Measurements from ENCODE around the gene AKT3.
A peak's percentile ranks its signal among the peaks of the same experiment; 100 is the strongest.

The AKT3 gene

DNA sequence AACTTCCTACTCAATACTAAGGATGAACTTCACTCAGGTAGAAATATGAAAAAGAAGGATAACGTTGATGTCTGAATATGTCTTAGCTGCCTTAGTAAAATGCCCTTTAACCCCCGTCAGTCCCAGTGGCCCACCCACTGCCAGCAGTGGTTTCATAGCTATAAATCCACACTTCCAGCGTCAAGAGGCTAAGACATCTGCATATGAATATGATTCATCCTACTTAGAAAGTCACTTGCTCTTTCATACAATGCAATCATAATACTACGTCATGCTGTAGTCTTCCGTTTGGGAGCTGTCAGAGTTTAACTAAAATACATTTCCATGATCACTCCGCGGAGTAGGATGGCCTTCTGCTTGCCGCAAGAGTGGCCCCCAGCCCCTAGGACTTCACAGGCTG lies 346.9 kb downstream of the AKT3 start:
- DNase-seq, result no peak

DNA sequence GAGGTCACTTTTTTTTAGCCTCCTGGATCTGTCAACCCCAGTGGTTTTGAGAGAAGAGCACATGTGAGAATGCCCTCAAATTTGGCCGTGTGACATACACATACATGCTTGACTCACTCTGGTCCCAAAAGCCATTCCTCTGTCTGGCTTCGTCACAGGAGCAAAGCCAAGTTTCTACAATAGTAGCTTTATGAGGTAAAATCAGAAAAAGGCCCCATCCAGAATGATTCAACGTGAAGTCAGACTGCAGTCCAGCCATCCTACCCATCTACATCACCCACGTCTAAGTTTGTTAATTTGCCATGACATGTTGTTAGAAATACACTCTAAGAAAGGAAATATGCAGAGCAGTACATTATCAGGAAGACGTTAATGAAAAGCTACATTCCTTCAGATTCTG lies 349.0 kb downstream of the AKT3 start:
- peak in 1 of 2 donors; percentile 20 for DNase-seq

DNA sequence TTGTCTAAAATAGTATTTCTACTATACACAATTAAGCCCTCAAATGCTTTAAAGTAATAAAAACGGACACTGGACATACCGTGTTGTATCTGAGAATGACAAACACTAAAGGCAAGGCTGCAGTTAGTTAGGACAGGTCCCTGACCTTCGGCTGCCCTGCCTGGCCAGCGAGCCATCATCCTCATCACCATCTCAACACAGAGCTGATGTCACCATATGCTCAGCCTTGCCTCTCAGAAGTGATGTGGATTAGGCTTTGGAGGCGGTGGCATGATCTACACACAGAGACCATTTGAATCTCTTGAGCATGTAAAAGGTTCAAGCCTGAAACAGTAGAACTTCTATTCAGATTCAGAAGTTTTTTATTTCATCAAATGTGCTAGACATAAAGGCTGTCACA lies 349.5 kb downstream of the AKT3 start:
- DNase-seq, result no peak

DNA sequence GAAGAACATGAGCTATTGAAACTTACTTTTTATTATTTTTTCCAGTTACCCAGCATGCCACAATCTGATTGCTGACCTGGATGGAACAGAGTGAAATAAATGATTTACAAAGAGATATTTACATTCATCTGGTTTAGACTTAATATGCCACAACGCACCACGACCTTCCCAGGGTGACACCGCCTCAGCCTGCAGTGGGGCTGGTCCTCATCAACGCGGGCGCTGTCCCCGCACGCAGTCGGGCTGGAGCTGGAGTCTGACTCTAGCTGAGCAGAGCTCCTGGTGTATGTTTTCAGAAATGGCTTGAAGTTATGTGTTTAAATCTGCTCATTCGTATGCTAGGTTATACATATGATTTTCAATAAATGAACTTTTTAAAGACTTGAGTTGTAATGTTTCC lies 350.3 kb downstream of the AKT3 start:
- DNase-seq, result no peak

DNA sequence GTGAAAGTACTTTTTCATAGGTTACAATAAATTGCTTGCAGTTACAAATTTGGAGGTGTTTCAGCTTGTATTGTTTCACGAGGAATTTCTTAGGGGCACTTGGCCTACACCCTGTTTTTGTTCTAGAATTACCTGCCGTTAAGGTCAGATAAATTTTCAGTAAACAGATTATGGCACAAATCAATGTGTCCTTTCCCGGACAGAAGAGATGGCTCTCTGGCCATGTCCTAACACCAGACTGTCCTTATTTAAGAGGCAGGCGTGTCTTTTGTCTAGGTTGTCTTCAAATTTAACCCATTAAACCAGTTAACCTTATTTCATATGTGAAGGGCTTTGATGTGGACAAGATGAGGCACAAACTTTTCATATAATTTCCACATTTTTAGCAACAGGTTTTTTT lies 350.8 kb downstream of the AKT3 start:
- no peak for DNase-seq

DNA sequence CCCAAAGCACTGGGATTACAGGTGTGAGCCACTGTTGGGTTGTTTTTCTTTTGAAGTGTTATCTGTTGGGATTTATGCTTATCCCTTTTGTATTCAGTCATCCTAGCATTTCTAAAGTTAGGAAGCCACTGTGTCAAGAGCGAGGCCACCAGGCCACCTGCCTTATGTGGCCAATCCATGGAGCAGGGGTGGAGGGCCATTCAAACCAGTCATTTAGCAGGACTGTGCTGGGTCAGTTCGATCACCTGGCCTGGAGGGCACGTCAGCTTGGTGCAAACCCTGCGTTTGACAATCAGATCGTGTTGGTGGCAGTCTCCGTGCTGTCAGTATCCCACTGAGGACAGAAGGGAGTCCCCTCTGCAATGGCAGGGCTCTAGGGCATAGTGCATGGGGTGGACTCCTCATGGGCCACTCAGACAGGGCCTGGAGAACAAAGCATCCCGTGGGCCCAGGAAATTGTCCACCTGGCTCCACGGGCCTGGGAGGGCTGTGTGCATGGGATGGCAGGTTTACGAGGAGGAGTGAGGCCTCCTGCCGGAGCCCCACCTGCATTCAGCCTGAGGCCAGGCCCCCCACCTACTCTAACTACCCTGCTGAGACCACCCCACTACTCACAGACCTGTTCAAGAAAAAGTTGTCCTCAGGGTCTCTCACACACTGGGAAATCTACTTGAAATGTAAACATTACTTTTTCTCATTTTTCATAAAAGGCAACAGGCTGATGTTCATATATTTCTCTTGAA lies 351.9 kb downstream of the AKT3 start:
- DNase-seq, result no peak

DNA sequence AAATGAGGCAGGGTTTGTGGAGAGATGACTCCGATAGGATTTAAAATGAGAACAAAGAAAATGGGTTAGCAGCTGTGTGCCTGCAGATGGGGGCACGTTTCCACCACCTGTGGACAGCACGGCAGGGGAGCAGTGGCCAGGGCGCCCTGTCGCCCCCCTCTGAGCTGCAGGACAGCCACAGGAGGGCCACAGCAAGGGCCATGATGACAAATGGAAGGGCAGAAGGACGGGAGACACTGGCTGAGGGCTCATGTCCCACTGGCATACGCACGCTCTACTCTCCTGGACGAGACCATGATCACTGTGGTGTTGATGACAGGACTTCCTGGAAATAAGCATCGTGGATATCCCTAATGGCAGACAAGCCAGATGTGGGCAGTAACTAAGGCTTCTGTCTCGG lies 353.2 kb downstream of the AKT3 start:
- no peak for DNase-seq

DNA sequence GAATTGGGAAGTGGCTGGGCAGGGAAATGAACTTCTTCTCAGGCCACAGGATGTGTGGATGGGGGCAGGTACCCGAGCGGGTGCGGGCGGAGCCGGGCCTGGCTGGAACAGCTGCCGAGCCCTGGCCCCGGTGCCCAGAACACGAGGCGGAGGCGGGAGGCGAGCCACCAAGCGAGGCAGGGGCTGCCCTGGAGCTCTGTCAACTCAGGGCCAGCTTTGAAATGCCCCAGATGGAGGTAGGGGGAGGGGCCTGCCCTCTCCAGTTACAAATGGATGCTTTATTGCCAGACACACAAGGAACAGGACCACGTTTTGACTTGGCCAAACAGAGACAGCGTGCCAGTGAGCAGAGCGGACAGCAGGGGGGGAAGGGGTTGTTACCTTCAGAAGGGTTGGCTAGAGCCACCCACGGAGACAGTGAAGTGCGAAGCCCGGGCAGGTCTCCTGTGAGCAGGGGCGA lies 353.8 kb downstream of the AKT3 start:
- DNase-seq, result peak; percentile 86 to 91

DNA sequence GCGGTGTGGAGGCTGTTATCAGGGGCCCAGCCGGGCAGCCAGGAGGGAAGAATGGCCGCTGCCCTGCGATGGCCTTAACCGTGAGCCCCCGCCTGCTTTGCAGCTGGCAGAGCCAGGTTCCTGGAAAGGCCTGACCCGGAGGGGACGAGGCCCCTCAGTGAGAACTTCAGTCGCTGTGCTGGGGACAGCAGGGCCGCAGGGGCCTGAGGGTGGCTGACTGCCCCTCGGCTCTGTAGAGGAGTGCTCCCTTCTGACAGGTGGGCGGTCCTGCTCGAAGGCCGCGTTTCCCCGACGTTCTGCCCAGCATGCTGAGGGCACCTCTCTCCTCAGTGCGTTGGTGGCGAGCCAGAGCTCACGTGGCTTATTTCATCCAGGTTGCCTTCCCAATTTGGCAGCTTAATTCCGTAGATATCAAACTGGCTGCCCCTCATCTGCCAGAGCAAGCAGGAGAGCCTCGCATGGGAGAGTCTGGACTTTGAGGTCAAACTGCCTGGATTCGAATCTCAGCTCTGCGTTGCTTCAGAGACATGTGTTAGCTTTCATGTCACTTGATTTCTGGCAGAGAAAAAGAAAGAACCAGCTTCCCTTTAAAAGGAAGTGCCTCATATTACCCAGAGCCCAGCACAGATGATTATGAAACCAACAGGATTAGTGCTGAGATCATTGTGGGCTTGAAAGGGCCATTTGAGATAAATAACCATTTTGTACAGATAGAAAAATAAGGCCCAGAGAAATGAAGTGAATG lies 354.4 kb downstream of the AKT3 start:
- peak in 1 of 2 donors; percentile 91 for DNase-seq

DNA sequence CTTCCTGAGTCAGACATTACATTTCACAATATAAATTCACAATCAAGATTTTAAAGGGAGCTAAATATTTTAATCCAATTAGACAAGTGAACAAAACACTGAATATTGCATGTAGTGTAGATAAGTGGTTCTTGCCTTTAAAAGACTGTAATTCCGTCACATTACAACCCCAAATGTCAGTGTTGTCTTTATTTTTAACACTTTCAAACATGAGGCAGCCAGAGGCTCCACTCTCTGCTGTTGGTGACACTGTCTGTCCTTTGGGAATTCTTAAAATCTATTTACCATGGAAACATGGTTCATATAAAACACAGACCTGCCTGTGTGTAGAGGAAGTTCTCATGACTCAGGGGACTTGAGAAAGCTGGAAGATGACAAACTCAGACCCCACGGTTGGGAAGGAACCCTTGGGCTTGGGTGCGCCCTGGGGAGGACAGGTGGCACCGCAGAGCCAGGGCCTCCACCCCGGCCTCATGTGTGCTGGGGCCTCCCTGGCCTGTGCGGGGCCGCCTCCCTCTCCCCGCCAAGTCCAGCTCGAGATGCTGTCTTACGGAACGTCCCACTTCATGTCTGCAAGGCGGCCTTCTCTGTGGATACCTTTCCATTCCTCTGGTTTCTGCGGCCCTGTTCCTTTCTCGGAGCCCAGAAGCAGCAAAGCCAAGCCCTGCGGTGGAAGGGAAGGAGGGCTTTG lies 355.2 kb downstream of the AKT3 start:
- no peak for DNase-seq

DNA sequence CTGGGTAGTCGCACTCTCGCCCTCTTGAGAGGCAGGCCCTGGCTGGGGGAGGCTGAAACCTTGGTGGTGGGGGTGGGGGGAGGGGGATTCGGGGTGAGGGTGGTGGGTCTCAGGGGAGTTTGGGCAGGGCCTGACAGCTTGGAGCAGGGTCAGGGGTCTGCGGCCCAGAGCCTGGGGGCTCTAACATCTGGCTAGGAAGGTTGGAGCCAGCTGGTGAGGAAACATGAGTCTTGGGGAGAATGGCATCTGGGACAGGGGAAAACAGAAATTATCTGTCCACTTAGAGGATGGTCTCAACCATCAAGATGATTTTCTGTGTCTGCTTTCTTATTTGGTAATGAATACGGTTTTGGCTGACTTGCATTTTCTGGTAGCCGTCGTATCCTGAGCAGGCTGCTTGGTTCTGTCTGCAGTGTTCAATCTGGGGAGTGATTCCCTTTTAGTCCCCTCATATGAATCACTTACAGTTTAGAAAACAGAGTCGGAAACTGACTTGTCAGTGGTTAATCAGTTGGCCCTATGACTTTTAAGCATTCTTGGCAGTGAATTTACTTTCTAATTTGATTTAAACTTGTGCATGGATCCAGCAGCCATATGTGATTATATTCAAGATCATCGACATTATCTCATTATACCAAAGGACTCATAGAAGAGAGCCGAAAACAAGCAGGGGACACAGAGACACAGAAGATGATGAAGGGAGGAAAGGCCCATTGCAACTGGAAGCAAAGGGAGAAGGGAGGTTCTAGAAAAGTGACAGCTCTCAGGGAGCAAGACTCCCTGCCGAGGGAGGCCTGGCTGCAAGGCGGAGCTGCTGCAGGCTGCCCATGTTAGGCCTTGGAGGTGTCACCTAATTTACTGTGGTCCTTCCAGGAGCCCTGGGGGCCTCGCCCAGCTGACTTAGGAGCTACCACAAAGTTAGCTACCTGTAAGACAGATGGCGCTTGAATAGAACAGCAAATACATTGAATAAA lies 356.6 kb downstream of the AKT3 start:
- no peak for DNase-seq

DNA sequence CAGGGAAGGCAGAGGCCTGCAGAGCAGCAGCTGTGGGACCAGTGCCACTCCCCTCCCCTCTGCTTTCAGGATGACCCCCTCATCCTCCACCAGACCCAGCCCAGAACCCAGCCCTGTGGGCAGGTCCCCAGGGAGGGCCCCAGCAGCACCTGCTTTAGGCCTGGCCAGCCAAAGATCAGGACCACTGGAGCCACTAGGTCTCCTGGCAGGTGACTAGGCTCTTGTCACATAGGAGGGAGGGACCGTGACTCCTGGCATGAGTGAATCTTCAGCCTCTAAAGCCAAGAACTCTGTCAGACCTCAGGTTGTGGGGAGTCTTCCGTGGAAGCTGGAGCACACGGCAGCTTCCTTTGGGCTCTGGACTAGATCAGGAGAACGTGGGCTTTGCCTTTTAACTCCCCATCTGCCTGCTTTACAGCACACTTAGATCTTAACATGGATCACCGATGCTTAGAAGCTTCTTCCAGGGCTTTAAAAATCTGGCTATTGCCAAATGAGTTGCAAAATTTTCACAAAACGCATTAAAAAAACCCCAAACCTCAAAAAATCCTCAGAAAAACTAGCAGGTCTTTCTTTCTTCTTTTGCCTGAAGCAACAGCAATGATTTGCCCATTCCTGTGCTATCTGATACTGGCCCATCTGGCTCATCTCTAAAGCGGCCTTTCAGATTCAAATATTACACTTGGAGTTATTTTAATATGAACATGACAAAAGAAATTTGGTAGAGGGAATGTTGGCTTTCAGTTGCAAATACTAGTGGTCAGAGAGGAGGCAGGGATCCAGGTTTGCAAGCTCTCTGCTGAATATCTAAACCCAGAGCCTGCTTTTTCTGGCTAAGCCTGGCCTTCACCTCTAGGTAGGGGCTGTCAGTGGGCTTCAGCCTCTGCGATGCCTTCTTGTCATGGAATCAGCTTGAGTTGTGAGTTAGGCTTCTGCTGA lies 359.0 kb downstream of the AKT3 start:
- peak in 1 of 2 donors; percentile 67 for DNase-seq

DNA sequence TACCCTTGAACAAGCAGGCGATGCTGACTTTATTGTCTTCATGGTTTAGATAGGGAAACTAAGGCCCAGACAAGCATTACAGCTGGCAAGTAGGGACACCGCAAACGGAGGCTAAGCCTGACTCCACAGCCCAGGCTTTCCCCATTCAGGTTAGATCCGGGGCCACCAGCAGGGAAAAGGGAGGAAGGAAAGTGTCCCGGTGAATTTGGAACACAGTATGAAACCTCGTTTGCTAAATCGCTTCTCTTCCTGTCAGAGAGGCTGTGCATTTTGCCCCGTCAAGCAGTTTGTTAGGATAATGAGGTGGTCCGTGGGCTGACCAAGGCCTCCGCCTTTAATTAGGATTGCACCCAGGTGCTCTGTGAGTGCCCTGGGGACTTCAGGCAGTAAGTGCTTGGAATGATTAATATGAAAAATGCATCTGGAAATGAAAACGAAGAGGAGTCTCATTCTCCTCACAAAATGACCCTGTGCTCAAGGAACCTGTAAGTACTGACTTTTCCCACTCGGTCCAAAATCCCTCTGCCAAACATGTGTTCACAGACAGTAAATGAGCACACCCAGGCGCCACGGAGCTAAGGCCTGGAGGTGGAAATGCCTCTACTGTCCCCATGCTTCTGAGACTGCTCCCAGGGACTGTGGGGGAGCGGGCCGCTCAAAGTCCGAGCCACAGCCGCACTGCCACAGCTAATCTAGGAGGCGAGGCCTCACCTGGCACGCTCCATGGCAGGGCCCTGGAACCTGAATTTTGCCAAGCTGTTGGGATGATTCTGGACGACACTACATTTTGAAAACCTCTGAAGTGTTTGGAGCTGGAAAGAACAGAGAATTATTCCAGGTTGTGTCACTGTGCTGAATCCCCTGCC lies 360.1 kb downstream of the AKT3 start:
- no peak for DNase-seq

DNA sequence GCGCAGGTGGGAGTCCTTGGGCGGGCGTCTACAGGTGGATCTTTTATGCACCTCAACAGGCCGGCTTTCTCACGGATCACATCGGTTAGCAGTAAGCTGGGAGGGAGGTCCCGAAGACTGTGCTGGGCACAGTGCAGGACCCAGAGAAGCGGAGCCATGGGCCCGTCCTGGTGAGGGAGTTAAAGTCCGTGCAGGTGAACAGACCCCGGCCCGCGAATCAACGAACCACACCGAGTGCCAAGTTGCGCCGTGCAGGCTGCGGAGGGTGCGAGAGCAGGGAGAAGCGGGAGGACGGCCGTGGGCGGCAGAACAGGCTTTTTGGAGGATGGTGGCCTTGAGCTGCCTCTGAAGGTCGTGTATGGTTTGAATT lies 360.9 kb downstream of the AKT3 start:
- DNase-seq, result no peak

DNA sequence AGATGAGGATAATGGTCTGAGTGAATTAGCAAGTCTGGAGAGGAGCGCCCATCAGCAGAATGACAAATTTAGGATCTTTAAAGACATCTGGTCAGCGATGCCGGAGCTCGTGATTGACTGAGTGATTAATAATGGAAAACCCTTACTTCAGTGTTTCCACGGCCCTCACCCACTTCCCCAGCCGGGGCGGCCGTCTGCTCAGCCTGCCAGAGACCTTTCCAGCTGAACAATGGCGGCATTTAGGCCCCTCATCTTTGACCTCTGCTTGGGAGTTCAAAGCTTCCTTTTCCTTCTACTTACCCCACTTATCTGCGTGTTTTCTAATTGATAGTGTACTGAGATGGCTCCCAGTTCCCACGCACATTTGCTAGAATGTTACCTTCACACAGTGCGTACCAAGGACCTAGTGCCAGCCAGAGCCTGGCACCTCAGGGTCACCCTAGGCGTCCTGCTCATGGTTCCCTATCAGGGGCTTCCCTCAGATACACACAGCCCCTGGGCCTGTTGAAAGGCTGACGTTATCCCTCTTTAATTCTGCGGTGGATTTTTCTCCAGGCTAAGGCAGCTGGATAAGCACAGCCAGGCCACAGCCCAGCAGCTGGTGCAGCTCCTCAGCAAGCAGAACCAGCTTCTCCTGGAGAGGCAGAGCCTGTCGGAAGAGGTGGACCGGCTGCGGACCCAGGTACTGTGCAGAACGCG lies 361.4 kb downstream of the AKT3 start:
- DNase-seq, result no peak

DNA sequence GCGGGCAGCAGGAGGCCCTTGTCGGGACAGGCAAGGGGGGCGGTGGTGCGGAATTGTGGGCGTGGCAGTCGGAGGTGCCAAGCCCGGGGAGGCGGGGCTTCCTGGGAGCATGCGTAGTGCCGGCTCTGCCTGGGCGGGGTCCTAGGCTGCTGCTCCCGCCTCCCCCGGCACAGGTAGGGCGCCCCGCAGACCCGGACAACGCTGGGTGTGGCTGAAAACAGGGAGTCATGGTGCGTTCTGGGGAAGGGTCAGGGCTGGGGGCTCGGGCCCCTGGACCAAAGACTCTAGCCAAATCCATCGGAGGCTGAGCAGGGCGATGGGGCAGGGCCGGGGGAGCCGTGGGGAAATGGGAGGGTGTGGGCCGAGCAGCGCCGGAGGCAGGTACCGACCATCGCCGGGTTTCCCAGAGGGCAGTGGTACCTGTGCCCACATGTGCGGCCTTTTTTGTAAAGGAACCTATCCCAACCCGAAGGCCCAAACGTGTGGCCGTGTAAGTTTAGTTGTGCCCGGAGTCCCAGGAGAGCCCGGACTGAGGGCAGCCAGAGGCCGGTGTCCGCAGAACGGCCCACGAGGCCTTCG lies 362.3 kb downstream of the AKT3 start:
- no peak for DNase-seq

DNA sequence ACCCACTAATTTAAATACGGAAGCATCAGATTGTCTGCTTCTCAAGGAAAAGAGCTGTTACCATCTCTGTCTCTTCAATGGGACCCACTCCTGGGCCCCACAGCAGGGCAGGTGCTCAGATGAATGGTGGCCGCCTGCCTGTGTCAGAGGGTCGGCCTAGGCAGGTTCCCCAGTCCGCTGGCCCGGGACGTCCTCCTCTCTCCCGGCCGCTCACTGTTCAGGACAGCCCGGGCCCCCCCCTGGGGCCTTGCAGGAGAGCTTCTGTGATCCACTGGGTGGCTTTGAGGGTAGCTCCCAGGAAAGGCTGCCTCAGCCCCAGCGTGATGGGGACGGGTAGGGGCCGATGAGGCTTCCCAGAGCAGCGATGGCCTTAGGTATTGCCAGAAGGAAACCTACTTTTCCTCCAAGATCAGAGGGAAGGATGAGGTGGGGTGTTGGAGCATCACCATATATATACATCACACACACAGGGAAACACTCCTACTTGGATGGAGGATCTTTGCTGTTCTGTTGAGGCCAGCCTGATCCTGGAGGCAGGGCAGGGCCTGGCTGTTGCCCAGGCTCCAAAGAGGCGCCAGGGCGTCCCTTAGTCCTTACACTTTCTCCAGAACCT lies 362.9 kb downstream of the AKT3 start:
- DNase-seq, result no peak

DNA sequence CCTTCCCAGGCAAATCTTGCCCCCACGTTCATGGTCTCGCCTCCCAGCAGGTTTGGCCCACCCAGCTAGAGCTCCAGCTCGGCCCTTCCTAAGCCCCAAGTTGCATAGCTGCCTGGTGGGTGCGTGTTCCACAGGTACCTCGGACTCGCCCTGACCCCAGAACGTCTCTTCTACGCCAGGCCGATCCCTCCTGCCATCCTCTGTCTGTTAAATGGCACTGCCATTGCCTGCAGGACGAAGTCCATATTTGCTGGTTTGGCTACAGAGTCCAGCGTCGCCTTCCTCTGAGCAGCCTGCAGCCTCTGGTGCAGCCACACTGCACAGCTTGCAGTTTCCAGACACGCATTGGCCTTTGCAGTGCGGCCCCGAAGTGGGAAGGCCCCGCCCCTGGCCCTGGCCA lies 366.1 kb downstream of the AKT3 start:
- DNase-seq, result no peak
